ENCODE results near the gene CCL11.

- no peak for TF ChIP-seq POLR2A (IDR thresholded peaks at IDR 0.05)
- no peak for TF ChIP-seq POLR2AphosphoS5 (IDR thresholded peaks at IDR 0.05)
Observed at GRCh38 chr17:34251186-34251585, 34.4 kb upstream of the CCL11 start.
